Measurements from ENCODE around the gene MEF2D.

The MEF2D gene

DNA sequence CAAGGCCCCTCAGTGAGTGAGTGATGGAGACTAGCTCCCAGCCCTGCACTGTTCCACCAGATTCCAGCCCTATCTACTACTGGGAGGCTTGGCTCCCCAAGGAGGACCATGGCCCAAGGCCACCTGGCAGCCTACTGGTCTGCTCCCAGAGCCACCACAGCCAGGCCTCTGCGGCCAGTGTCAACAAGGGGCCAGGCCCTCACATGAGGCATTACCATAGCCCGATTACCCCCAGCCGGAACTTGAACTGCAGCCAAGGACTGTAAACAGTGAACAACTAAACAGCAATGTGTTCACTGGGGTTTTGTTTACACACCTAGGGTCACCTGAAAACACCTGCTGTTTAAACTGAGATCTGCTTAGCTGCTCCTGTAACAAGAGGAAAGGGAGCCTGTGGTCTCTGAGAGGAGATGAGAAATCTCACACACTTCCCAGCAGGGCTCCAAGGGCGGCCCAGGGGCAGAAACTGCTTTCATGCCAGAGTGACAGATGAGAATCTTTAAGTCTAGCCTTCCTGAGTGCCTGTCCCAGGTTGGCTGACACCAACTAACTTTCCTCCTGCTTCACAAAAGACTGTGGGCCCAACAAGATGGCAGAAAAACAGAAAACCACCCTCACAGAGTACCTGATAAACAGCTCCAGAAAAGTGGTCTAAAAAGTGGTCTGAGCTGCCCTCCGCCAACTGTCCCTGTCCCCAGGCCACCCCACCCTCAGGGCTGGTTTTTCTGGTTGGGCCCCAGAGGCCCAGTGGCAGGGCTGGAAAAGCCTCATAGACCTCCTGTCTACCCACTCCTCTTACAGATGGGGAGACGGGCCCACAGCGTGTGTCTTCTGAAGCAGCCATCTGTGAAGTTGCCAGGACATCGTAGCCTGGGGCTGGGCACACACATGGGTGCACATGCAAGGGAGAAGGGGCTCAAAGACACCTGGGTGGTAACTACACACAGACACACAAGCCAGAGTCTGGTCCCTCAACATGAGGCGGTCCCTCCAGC is 28.8 kb downstream of the MEF2D start:
- no peaks in the 10 kb centered on the region for H3K4me1 ChIP-seq
- H3K36me3 ChIP-seq (replicated peaks) = peaks cover 21% of the 10 kb centered on the region
- DNase-seq (ENCODE audit: low spot score in 2 of 2) = no peak
- in situ Hi-C loops (cut with MboI; ENCODE audit: low sequenced_read_pairs) = no loop called here
- no peaks in the 10 kb centered on the region for H3K27me3 ChIP-seq (ENCODE audit: low read depth)
- no peaks in the 10 kb centered on the region for H3K9me3 ChIP-seq
- no peak overlapping the region for H3K4me3 ChIP-seq

DNA sequence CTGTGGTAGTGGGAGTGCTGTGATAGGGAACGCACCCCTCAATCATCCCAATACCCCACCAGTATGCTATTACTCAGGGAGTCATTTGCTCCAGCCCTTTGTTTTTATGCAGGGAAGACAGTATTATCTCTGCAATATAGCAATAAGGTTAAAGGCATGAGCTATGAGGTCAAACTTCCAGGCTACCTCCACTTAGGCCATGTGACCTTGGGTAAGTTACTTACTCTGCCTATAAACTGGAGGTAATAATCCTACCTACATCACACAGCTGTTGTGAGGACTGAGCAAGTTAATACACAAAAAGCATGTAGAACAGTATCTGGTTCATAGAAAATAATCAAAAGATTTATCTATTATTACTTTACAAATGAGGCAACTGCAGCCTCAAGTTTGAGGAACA is 30.1 kb downstream of the MEF2D start:
- H3K4me1 ChIP-seq = no peaks in the 10 kb centered on the region; the same call in 1 of the 2 replicates
- no peak overlapping the region for H3K4me3 ChIP-seq
- H3K9me3 ChIP-seq = no peaks in the 10 kb centered on the region
- in situ Hi-C loops (cut with MboI; ENCODE audit: low sequenced_read_pairs) = no loop called here
- H3K27me3 ChIP-seq (ENCODE audit: low read depth) = no peaks in the 10 kb centered on the region
- H3K36me3 ChIP-seq (replicated peaks) = peaks cover 16% of the 10 kb centered on the region
- DNase-seq (ENCODE audit: low spot score in 2 of 2) = no peak

DNA sequence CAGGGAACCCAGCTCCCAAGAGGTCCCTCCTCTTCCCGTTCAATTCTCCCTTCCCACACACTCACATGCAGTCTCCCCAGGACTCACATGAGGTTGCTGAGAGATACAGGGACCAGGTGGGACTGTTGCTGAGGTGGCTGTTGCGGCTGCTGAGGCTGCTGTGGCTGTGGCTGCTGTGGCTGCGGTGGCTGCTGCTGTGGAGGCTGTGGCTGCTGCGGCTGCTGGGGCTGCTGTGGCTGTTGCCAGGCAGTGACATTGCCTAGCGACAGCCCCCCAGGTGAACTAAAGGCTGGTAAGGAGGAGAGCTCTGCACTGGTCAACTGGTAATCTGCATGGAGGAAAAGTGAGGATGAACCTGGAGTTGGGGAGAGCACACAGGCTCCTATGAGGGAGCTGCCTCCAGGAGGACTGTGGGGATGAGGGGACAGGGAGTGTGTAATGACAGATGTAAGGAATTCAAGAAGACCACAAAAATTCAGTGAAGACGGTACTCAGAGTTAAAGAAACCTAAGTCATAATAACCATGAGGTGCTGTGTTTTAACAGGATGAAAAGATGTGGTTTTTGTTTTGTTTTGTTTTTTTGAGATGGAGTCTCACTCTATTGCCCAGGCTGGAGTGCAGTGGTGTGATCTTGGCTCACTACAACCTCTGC is 31.8 kb downstream of the MEF2D start:
- no peaks in the 10 kb centered on the region for H3K27me3 ChIP-seq (ENCODE audit: low read depth)
- in situ Hi-C loops (cut with MboI; ENCODE audit: low sequenced_read_pairs) = no loop called here
- no peaks in the 10 kb centered on the region for H3K9me3 ChIP-seq
- DNase-seq (ENCODE audit: low spot score in 2 of 2) = no peak
- H3K4me3 ChIP-seq = no peak overlapping the region
- H3K36me3 ChIP-seq (replicated peaks) = peaks cover 6% of the 10 kb centered on the region
- no peaks in the 10 kb centered on the region; the same call in 1 of the 2 replicates for H3K4me1 ChIP-seq

DNA sequence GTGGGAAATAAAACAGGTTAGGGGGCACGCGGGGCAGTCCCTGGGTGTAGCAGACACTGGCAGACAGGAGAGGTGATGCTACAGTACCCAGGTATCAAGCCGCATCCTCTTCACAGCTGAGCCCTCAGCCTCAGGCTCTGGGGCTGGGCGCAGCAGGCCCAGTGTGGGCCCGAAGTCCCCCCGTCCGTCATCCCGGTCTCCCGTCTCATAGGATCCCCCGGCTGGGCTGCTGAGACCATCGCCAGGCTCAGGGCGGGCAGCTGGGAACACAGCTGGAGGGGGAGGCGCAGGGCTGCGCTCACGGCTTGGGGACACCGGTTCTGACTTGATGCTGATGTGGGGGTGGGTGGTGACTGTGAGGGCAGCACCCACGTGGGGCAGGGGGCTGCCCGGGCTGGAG is 32.7 kb downstream of the MEF2D start:
- no peak overlapping the region for H3K4me3 ChIP-seq
- no peak for DNase-seq (ENCODE audit: low spot score in 2 of 2)
- in situ Hi-C loops (cut with MboI; ENCODE audit: low sequenced_read_pairs) = no loop called here
- H3K4me1 ChIP-seq = no peaks in the 10 kb centered on the region; the same call in 1 of the 2 replicates
- no peaks in the 10 kb centered on the region; the same call in none of the 2 replicates for H3K36me3 ChIP-seq (replicated peaks)
- no peaks in the 10 kb centered on the region for H3K27me3 ChIP-seq (ENCODE audit: low read depth)
- no peaks in the 10 kb centered on the region for H3K9me3 ChIP-seq

DNA sequence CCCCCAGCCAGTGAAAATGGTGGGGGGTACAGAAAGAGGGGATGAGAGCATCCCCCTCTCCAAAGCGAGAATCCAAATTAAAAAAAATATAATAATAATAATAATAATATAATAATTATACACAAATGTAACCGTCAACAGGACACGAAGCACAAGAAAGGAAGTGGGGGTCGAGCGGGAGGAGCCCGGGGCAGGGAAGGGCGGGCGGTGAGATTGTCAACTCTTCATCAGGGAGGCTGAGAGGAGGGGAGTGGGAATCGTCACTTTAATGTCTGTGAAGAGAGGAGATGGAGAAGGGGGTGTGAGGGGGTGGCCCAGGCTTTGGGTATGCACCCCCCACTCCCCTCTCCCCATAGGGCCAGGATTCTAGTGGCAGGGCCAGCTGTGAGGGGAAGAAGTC is 33.2 kb downstream of the MEF2D start:
- Histone ChIP-seq H3K36me3 (replicated peaks) (no peaks in the 10 kb centered on the region; the same call in none of the 2 replicates), H3K4me3 (no peak overlapping the region), H3K9me3 (no peaks in the 10 kb centered on the region), H3K27me3 (ENCODE audit: low read depth) (no peaks in the 10 kb centered on the region), H3K4me1 (no peaks in the 10 kb centered on the region; the same call in 1 of the 2 replicates)
- in situ Hi-C loops (cut with MboI; ENCODE audit: low sequenced_read_pairs) = no loop called here
- DNase-seq (ENCODE audit: low spot score in 2 of 2) = no peak

DNA sequence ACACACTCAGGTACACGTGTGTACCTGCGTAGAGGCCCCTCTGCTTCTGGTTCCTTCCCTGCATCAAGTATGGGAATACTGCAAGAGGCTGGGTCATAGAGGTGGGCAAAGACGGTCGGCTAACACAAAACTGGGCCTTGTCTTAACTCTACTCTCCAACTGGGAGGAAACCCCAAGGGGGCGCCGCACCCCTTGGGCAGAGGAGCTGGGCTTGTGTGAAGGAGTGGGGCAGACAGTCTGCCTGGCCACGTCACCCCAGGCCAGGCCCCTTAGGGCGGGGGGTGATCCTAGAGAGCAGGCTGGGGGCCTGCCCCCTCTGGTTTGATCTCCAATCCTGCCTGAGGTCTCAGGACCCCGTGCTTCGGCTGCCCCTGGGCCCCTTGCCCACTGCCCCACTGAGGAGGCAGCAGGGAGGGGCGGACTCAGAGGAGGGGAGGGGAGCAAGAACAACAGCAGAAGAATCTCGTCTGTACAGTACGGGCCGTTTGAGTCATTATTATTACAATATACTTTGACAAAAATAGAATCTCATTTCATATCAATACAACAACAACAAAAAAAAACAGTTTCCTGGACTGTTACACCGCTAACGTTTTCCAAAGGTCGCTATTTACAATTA is 34.7 kb downstream of the MEF2D start:
- no peak overlapping the region for H3K4me3 ChIP-seq
- H3K9me3 ChIP-seq = no peaks in the 10 kb centered on the region
- no peaks in the 10 kb centered on the region; the same call in 1 of the 2 replicates for H3K36me3 ChIP-seq (replicated peaks)
- H3K4me1 ChIP-seq = no peaks in the 10 kb centered on the region; the same call in 1 of the 2 replicates
- in situ Hi-C loops (cut with MboI; ENCODE audit: low sequenced_read_pairs) = no loop called here
- H3K27me3 ChIP-seq (ENCODE audit: low read depth) = no peaks in the 10 kb centered on the region
- DNase-seq (ENCODE audit: low spot score in 2 of 2) = peak in 1 of 2 experiments; percentile 43

DNA sequence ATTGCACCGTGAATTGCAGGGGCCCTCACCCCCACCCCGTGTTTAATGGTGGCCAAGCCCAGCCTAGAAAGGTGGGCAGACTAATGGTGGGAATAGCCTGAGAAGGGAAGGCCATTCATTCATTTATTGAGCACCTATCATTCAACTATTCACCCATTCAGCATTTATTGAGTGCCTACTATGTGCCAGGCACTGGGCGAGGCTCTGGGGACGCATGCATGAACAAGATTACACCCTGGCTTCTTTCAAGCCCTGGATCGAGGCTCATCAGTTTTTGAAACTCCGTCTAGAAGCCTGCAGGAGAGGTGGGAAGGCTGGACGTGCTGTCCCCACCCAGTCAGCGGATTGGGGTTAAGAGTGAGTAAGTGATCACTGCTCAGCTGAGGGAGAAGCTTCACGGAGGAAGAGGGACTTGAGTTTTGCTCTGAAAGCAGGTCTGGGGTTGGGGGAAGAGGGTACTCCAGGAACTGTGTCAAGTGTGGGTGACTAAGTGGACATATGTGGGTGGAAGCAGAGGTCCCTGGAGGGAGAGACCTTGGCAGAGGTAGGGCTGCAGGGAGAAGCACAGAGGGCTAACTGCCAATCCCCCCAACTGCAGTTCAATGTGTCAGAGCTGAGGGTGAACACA is 35.6 kb downstream of the MEF2D start:
- Histone ChIP-seq H3K36me3 (replicated peaks) (no peaks in the 10 kb centered on the region; the same call in 1 of the 2 replicates), H3K4me1 (no peaks in the 10 kb centered on the region; the same call in 1 of the 2 replicates), H3K9me3 (no peaks in the 10 kb centered on the region), H3K27me3 (ENCODE audit: low read depth) (no peaks in the 10 kb centered on the region), H3K4me3 (no peak overlapping the region)
- in situ Hi-C loops (cut with MboI; ENCODE audit: low sequenced_read_pairs) = no loop called here
- DNase-seq (ENCODE audit: low spot score in 2 of 2) = no peak

DNA sequence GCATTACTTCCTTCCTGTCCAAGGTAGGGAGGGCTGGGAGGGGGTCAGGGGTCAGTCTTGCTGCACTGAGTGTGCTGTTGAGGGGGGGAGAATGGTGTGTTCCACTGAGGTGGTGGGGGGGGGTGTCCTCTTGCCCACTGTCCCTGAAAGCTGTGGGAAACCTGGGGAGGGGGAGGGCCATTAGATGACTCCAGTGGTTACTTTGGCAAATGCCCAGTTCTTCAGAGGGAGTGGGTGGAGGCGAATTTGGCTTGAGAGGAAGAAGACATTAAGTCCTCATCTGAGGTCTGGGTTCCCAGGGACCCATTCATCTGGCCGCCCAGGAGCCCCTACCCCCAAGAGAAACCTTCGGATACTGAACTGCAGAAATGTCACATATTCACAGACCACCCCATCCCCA is 36.2 kb downstream of the MEF2D start:
- H3K27me3 ChIP-seq (ENCODE audit: low read depth) = no peaks in the 10 kb centered on the region
- H3K4me1 ChIP-seq = no peaks in the 10 kb centered on the region; the same call in 1 of the 2 replicates
- H3K9me3 ChIP-seq = no peaks in the 10 kb centered on the region
- H3K4me3 ChIP-seq = no peak overlapping the region
- in situ Hi-C loops (cut with MboI; ENCODE audit: low sequenced_read_pairs) = no loop called here
- no peaks in the 10 kb centered on the region; the same call in 1 of the 2 replicates for H3K36me3 ChIP-seq (replicated peaks)
- DNase-seq (ENCODE audit: low spot score in 2 of 2) = no peak

DNA sequence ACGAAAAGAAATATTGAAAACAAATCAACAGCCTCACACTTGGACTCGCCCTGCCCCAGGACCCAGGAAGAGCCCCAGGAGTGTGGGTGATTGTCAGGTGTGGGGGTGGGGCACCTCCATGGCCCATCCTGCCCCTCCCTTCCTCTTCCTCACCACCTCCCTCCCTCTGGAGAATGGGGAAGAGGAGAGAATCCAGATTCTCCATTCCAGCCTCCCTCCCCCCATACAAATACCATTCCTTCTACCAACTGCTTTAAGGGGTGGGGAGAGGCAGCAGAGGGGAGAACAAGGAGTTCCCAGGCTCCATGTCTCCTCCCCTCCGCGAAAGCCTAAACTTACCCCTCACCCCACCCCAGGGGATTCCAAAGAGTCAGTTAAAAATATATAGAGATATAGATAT is 36.7 kb downstream of the MEF2D start:
- Histone ChIP-seq H3K4me3 (no peak overlapping the region), H3K9me3 (no peaks in the 10 kb centered on the region), H3K4me1 (no peaks in the 10 kb centered on the region; the same call in 1 of the 2 replicates), H3K36me3 (replicated peaks) (no peaks in the 10 kb centered on the region; the same call in 1 of the 2 replicates), H3K27me3 (ENCODE audit: low read depth) (no peaks in the 10 kb centered on the region)
- no peak for DNase-seq (ENCODE audit: low spot score in 2 of 2)
- in situ Hi-C loops (cut with MboI; ENCODE audit: low sequenced_read_pairs) = no loop called here

DNA sequence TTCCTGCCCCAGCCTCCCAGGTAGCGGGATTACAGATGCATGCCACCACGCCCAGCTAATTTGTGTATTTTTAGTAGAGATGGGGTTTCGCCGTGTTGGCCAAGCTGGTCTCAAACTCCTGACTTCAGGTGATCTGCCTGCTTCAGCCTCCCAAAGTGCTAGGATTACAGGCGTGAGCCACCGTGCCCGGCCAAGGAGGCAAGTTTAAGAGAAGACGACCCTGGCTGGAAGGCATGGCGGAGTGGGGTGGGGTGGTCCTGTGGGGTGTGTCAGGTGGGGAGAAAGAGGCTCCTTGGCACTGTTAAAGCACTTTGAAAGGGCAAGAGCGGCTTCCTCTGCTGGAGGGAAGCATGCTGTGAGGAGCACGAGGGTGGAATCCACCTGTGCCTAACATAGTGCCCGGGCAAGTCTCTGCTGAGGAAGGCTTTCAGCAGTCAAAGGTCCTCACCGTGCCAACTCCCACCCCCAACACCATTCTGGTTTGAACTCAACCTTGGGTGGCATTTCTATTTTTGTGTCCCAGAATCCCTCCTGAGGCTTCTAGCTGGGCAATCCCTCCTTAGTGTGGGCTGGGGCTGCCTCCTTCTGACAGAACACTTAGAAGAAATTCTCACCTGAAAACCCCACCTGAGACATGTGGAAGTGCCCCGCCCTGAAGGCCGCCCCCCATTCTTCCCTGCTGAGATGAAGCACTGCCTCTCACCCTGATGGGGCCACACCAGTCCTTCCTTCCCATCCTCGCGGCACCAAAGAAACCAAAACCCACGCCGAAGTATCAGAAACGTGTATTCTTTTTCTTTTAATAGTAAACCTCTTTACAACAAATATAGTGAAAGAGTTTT is 37.4 kb downstream of the MEF2D start:
- in situ Hi-C loops (cut with MboI; ENCODE audit: low sequenced_read_pairs) = no loop called here
- Histone ChIP-seq H3K4me3 (no peak overlapping the region), H3K4me1 (no peaks in the 10 kb centered on the region; the same call in 1 of the 2 replicates), H3K36me3 (replicated peaks) (no peaks in the 10 kb centered on the region; the same call in 1 of the 2 replicates), H3K9me3 (no peaks in the 10 kb centered on the region), H3K27me3 (ENCODE audit: low read depth) (no peaks in the 10 kb centered on the region)
- DNase-seq (ENCODE audit: low spot score in 2 of 2) = no peak

DNA sequence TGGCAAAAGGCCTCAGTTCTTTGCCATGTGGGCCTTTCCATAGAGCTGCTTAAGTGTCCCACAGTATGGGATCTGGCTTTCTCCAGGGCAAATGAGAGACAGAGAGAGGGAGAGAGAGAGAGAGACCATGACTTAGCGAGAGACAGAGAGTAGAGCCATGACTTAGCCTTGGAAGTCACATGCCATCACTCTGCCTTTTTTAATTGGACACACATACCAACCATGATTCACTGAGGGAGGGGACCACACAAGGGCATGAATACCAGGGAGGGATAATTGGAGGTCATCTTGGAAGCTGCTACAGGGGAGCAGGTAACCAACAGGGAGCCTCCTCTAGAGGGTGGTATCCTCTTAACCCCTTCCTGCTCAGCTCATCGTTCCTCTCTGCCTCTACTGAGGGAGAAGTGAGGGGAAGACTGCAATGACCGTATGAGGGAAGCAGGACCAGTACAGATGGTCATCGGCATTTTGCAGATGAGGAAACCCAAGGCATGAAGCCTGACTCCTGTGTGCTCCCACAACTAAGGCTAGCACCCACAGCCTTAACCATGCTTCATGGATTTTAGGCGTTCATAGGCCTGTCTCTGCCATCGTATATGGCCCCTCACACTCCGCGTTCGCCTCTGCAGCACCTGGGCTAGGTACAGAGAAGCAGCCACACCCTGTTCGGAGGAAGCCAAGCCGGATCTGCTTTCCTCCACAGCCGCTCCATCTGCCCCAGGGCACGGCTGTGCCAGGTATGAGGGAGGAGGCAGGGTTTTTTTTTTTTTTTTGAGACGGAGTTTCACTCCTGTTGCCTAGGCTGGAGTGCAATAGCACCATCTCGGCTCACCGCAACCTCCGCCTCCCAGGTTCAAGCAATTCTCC is 38.6 kb downstream of the MEF2D start:
- Histone ChIP-seq H3K4me3 (no peak overlapping the region), H3K36me3 (replicated peaks) (no peaks in the 10 kb centered on the region), H3K27me3 (ENCODE audit: low read depth) (no peaks in the 10 kb centered on the region), H3K4me1 (peaks cover 4% of the 10 kb centered on the region), H3K9me3 (no peaks in the 10 kb centered on the region)
- no peak for DNase-seq (ENCODE audit: low spot score in 2 of 2)
- in situ Hi-C loops (cut with MboI; ENCODE audit: low sequenced_read_pairs) = no loop called here

DNA sequence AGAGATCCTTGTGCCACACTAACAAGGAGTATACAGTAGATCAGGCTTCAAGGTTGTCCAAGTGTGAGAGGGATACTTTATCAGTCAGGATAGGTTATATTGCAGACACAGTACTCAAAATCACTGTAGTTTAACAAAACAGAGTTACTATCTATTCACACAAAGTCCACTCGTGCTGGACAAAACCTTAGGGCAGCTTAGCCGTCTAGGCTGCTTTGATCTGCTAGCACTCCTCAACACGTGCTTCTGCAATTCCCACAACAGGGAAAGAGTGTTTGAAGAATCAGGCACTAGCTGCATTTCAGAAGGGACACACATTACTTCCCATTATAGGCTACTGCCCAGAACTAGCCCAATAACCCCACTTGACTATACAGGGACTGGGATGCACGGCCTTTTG is 39.5 kb downstream of the MEF2D start:
- no peak for DNase-seq (ENCODE audit: low spot score in 2 of 2)
- Histone ChIP-seq H3K4me3 (no peak overlapping the region), H3K27me3 (ENCODE audit: low read depth) (no peaks in the 10 kb centered on the region), H3K4me1 (peaks cover 10% of the 10 kb centered on the region), H3K9me3 (no peaks in the 10 kb centered on the region), H3K36me3 (replicated peaks) (no peaks in the 10 kb centered on the region)
- in situ Hi-C loops (cut with MboI; ENCODE audit: low sequenced_read_pairs) = no loop called here

Measured in HAP-1 (cell line).